Keratinocyte (primary cell): ENCODE measurements around the gene RTN3. TPM values are rescaled to one million over a fixed set of nuclear protein-coding genes. Genes with fewer than 3 reads are reported as not detected.
"Not testable (repeated sequence)": the region's sequence is repeated elsewhere in the genome, so short reads cannot be mapped to it uniquely, and the experiment has no call there.

ENCODE experiments used
- DNase-seq: peaks from one replicate; pipeline ENCODE4 v3.0.0-alpha.2; 2011; ENCODE audit warnings: low read depth, missing footprints, low spot score
- FAIRE-seq: peaks from 2 replicates; lab custom pipeline; 2011; peaks lifted over from hg19 to GRCh38; lab: Jason Lieb, UNC
- H2AFZ ChIP-seq: 2 replicates; pipeline ENCODE4 v1.6.0; 2012; ENCODE audit warnings: low read length, control low read depth, inconsistent platforms; ENCODE audit not compliant: control insufficient read depth
- H3K27ac ChIP-seq: 2 replicates; pipeline ENCODE4 v1.5.1; 2011; ENCODE audit warnings: low read length; ENCODE audit not compliant: control insufficient read depth, insufficient read depth
- H3K27me3 ChIP-seq: 3 replicates; pipeline ENCODE4 v1.6.0; 2011; ENCODE audit warnings: low read length; ENCODE audit not compliant: control insufficient read depth, insufficient read depth; ENCODE audit errors: extremely low read depth
- H3K36me3 ChIP-seq, 2 experiments: 2 replicates in 1 of 2; 3 replicates in 1 of 2; pipeline ENCODE4 v1.5.1; 2011; ENCODE audit warnings: low read length in 2 of 2, mild to moderate bottlenecking in 1 of 2; ENCODE audit not compliant: control insufficient read depth in 2 of 2, insufficient read depth in 2 of 2; ENCODE audit errors: extremely low read depth in 1 of 2
- H3K4me1 ChIP-seq: 3 replicates; pipeline ENCODE4 v1.5.1; 2011; ENCODE audit warnings: low read length; ENCODE audit not compliant: control insufficient read depth, insufficient read depth; ENCODE audit errors: extremely low read depth
- H3K4me2 ChIP-seq: 3 replicates; pipeline ENCODE4 v1.6.0; 2011; ENCODE audit warnings: low read depth, low read length; ENCODE audit not compliant: control insufficient read depth, insufficient read depth; ENCODE audit errors: extremely low read depth
- H3K4me3 ChIP-seq, 3 experiments: fragments of 200-600 bp in 1 of 3; sonication (generic) in 1 of 3; 2 replicates in 2 of 3; 3 replicates in 1 of 3; pipeline ENCODE4 v1.5.1; 2011 to 2016; ENCODE audit warnings: low read length in 3 of 3, mild to moderate bottlenecking in 3 of 3, control low read depth in 2 of 3, inconsistent platforms in 1 of 3, low read depth in 1 of 3, mixed read lengths in 1 of 3, mixed run types in 1 of 3, moderate library complexity in 1 of 3; ENCODE audit not compliant: control insufficient read depth in 2 of 3, insufficient read depth in 2 of 3; ENCODE audit errors: extremely low read depth in 1 of 3
- H3K79me2 ChIP-seq: 2 replicates; pipeline ENCODE4 v1.6.0; 2012; ENCODE audit warnings: low read length; ENCODE audit not compliant: control insufficient read depth, insufficient read depth
- H3K9ac ChIP-seq: 3 replicates; pipeline ENCODE4 v1.6.0; 2011; ENCODE audit warnings: low read length; ENCODE audit not compliant: control insufficient read depth, insufficient read depth; ENCODE audit errors: extremely low read depth
- H3K9me1 ChIP-seq: 3 replicates; pipeline ENCODE4 v1.6.0; 2011; ENCODE audit warnings: low read length; ENCODE audit not compliant: control insufficient read depth, insufficient read depth; ENCODE audit errors: extremely low read depth
- H3K9me3 ChIP-seq: 2 replicates; pipeline ENCODE4 v1.5.1; 2012; ENCODE audit warnings: low read depth, low read length; ENCODE audit not compliant: control insufficient read depth
- H4K20me1 ChIP-seq: 3 replicates; pipeline ENCODE4 v1.6.0; 2011; ENCODE audit warnings: low read length; ENCODE audit not compliant: control insufficient read depth, insufficient read depth; ENCODE audit errors: extremely low read depth
- CTCF ChIP-seq, 3 experiments: IDR thresholded peaks in 1 of 3; conservative IDR thresholded peaks in 1 of 3; optimal IDR thresholded peaks in 1 of 3; 2 replicates in 2 of 3; 3 replicates in 1 of 3; pipeline versions ENCODE3 to v1.5.1; 2011; ENCODE audit warnings: low read length in 3 of 3, mild to moderate bottlenecking in 3 of 3, moderate library complexity in 2 of 3, control low read depth in 1 of 3, inconsistent platforms in 1 of 3; ENCODE audit not compliant: insufficient read depth in 2 of 3; ENCODE audit errors: extremely low read depth in 1 of 3
- EZH2 ChIP-seq: IDR thresholded peaks from one replicate; pipeline ENCODE4 v1.6.1; 2012; ENCODE audit warnings: inconsistent platforms, mild to moderate bottlenecking, low read length, moderate library complexity
- dilution Hi-C: fragments of 300-500 bp; cut with MboI; formaldehyde crosslinking; loops from one replicate; pipeline ENCODE4 v1.7.0; 2020; ENCODE audit warnings: low sequenced_read_pairs; ENCODE audit not compliant: extremely low pct_ligation_motif_present
- polyA minus RNA-seq, 3 experiments: library from RNA; depleted of rRNA, polyadenylated mRNA; stranded (reverse); fragments of >200 nt; gene quantifications; 1 replicate in 1 of 3; 2 replicates in 1 of 3; 3 replicates in 1 of 3; pipeline ENCODE4 v1.2.3, GENCODE V29; 2011
- polyA plus RNA-seq, 5 experiments: library from polyadenylated mRNA; depleted of rRNA in 3 of 5; stranded (reverse) in 3 of 5; stranded (forward) in 1 of 5; unstranded in 1 of 5; fragments of >200 nt; gene quantifications; 1 replicate in 1 of 5; 2 replicates in 3 of 5; 3 replicates in 1 of 5; pipeline versions ENCODE4 v1.2.1 to v1.2.3, GENCODE V29; 2011 to 2012; ENCODE audit warnings: missing spikeins in 2 of 5, low read depth in 1 of 5, low replicate concordance in 1 of 5

The RTN3 gene
- 29.3 to 53.2 TPM (median 50.8 TPM) in 3 replicates for polyA plus RNA-seq
- polyA plus RNA-seq (2011; ENCODE audit: low read depth), result 109 TPM
- polyA plus RNA-seq (2011; cell fraction: cytosol; rRNA removed), result 30.2 and 53.5 TPM in 2 replicates
- polyA plus RNA-seq (2011; cell fraction: nucleus; rRNA removed), result 50.0 and 61.7 TPM in 2 replicates
- 47.5 and 98.5 TPM in 2 replicates for polyA plus RNA-seq (2012; ENCODE audit: low replicate concordance)
- 37.0 to 73.7 TPM (median 51.9 TPM) in 3 replicates for polyA minus RNA-seq
- polyA minus RNA-seq (2011; cell fraction: cytosol; rRNA and poly(A)+ RNA removed), result 49.3 TPM
- 35.7 and 45.8 TPM in 2 replicates for polyA minus RNA-seq (2011; cell fraction: nucleus; rRNA and poly(A)+ RNA removed)

- TF ChIP-seq EZH2 (no peak), CTCF (optimal IDR thresholded peaks at IDR 0.05 in 1 of 3, IDR thresholded peaks at IDR 0.05 in 1 of 3, conservative IDR thresholded peaks at IDR 0.05 in 1 of 3; ENCODE audit: extremely low read depth in 1 of 3, insufficient read depth in 2 of 3, low read length in 3 of 3) (no peak)
- Histone ChIP-seq H4K20me1 (peaks cover 5% of the 10 kb centered on the region), H3K4me2 (peak within 1 kb of the TSS; percentile 93), H3K27ac (peak within 1 kb of the TSS; percentile 70), H3K4me1 (peaks cover 18% of the 10 kb centered on the region), H2AFZ (peak within 1 kb of the TSS; percentile 82), H3K4me3 (peak within 1 kb of the TSS; percentile 71 to 98 (median 95)), H3K9ac (peak within 1 kb of the TSS; percentile 78), H3K9me3 (no peaks in the 10 kb centered on the region), H3K9me1 (no peaks in the 10 kb centered on the region), H3K79me2 (peaks cover 41% of the 10 kb centered on the region), H3K36me3 (no peaks in the 10 kb centered on the region), H3K27me3 (no peaks in the 10 kb centered on the region)
- DNase-seq, result peak; percentile 94
- dilution Hi-C loops, result no loop called here
- FAIRE-seq, result no peak
Observed at GRCh38 chr11:63681321-63682065, at the start of gene RTN3. Gene RTN3 (plus strand): TSS chr11:63681500. CDS start chr11:63681637, 137 bp downstream.

GRCh38 chr11:63635762-63636465 lies 45.4 kb upstream of the RTN3 start:
- Histone ChIP-seq H3K27ac (no peak overlapping the region), H3K9me1 (no peaks in the 10 kb centered on the region), H3K36me3 (peaks cover 12 to 22% of the 10 kb centered on the region in 2 experiments), H3K9ac (no peak overlapping the region), H3K27me3 (no peaks in the 10 kb centered on the region), H3K4me1 (no peaks in the 10 kb centered on the region), H3K4me2 (no peak overlapping the region), H3K79me2 (no peaks in the 10 kb centered on the region), H2AFZ (no peak overlapping the region), H4K20me1 (no peaks in the 10 kb centered on the region), H3K4me3 (no peak overlapping the region), H3K9me3 (no peaks in the 10 kb centered on the region)
- dilution Hi-C loops, result no loop called here
- TF ChIP-seq EZH2 (no peak), CTCF (optimal IDR thresholded peaks at IDR 0.05 in 1 of 3, IDR thresholded peaks at IDR 0.05 in 1 of 3, conservative IDR thresholded peaks at IDR 0.05 in 1 of 3; ENCODE audit: extremely low read depth in 1 of 3, insufficient read depth in 2 of 3, low read length in 3 of 3) (peak; percentile 65 to 77 (median 72))
- DNase-seq (no peak), FAIRE-seq (no peak)

GRCh38 chr11:63638436-63638835 lies 42.9 kb upstream of the RTN3 start:
- H2AFZ ChIP-seq, H3K4me1 ChIP-seq, H3K9ac ChIP-seq, dilution Hi-C loops, H3K4me2 ChIP-seq, H3K9me3 ChIP-seq, H3K9me1 ChIP-seq, DNase-seq, H3K79me2 ChIP-seq, H3K27ac ChIP-seq, H3K4me3 ChIP-seq, H3K27me3 ChIP-seq, FAIRE-seq, H4K20me1 ChIP-seq: not testable (repeated sequence)
- H3K36me3 ChIP-seq, result peaks cover 6 to 17% of the 10 kb centered on the region in 2 experiments
